ENCODE measurements around the gene SAMD13.

The SAMD13 gene

GRCh38 chr1:84289169-84289785 is 12.2 kb upstream of the SAMD13 start:
- H3K18ac ChIP-seq (ENCODE audit: low read length) = no peak overlapping the region
- H3K4me3 ChIP-seq (ENCODE audit: low read depth, low read length) = no peak overlapping the region
- no peak overlapping the region for H3K4ac ChIP-seq (ENCODE audit: low read depth, low read length)
- H3K79me1 ChIP-seq (ENCODE audit: low read length) = no peaks in the 10 kb centered on the region
- no peak for DNase-seq
- H2BK5ac ChIP-seq (ENCODE audit: low read depth, low read length, poor library complexity) = no peak overlapping the region
- H2AK5ac ChIP-seq (ENCODE audit: low read length) = no peak overlapping the region
- no peaks in the 10 kb centered on the region for H3K4me1 ChIP-seq (ENCODE audit: control insufficient read depth in 1 of 2, insufficient read depth in 2 of 2, low read length in 2 of 2)
- no peak overlapping the region for H2BK12ac ChIP-seq (ENCODE audit: low read length)
- no peak overlapping the region for H4K8ac ChIP-seq (ENCODE audit: low read depth, low read length)
- no CpG with 5 or more reads among the region's 2 CpGs for WGBS (ENCODE audit: extremely low coverage, insufficient coverage, insufficient read length)
- H4K91ac ChIP-seq (ENCODE audit: low read depth, low read length) = no peak overlapping the region
- no peak overlapping the region for H2AFZ ChIP-seq (ENCODE audit: insufficient read depth, low read length, poor library complexity)
- H3K23ac ChIP-seq (ENCODE audit: low read length) = no peak overlapping the region
- H3K9ac ChIP-seq (ENCODE audit: low read length) = no peak overlapping the region
- no peaks in the 10 kb centered on the region for H3K9me3 ChIP-seq (ENCODE audit: insufficient read depth, low read depth, low read length)
- H3K36me3 ChIP-seq (ENCODE audit: control insufficient read depth in 1 of 2, insufficient read depth in 2 of 2, low read length in 2 of 2) = no peaks in the 10 kb centered on the region
- no peak overlapping the region for H3K14ac ChIP-seq (ENCODE audit: low read length)
- no peak overlapping the region for H4K12ac ChIP-seq (ENCODE audit: low read depth, low read length)
- no peak overlapping the region for H3K27ac ChIP-seq (ENCODE audit: low read depth, low read length)
- no peaks in the 10 kb centered on the region for H3K27me3 ChIP-seq (ENCODE audit: insufficient read depth, low read length)
- no peaks in the 10 kb centered on the region for H3K79me2 ChIP-seq (ENCODE audit: control insufficient read depth, insufficient read depth, low read length, poor library complexity)
- no peak overlapping the region for H3K4me2 ChIP-seq (ENCODE audit: low read length)
- no peak overlapping the region for H2BK120ac ChIP-seq (ENCODE audit: insufficient read depth, low read length, poor library complexity)

GRCh38 chr1:84291882-84292655 is 9.4 kb upstream of the SAMD13 start:
- H2BK12ac ChIP-seq (ENCODE audit: low read length) = no peak overlapping the region
- H2AK5ac ChIP-seq (ENCODE audit: low read length) = no peak overlapping the region
- no CpG with 5 or more reads among the region's 5 CpGs for WGBS (ENCODE audit: extremely low coverage, insufficient coverage, insufficient read length)

GRCh38 chr1:84293766-84294165 is 7.7 kb upstream of the SAMD13 start:
- H2BK12ac ChIP-seq (ENCODE audit: low read length) = no peak overlapping the region
- H3K36me3 ChIP-seq (ENCODE audit: control insufficient read depth in 1 of 2, insufficient read depth in 2 of 2, low read length in 2 of 2) = no peaks in the 10 kb centered on the region
- WGBS (ENCODE audit: extremely low coverage, insufficient coverage, insufficient read length) = no CpG with 5 or more reads among the region's 2 CpGs
- H3K27me3 ChIP-seq (ENCODE audit: insufficient read depth, low read length) = no peaks in the 10 kb centered on the region
- H3K23ac ChIP-seq (ENCODE audit: low read length) = no peak overlapping the region
- H3K9me3 ChIP-seq (ENCODE audit: insufficient read depth, low read depth, low read length) = no peaks in the 10 kb centered on the region
- no peak overlapping the region for H4K8ac ChIP-seq (ENCODE audit: low read depth, low read length)
- no peak overlapping the region for H3K27ac ChIP-seq (ENCODE audit: low read depth, low read length)
- no peak overlapping the region for H2BK5ac ChIP-seq (ENCODE audit: low read depth, low read length, poor library complexity)
- H3K9ac ChIP-seq (ENCODE audit: low read length) = no peak overlapping the region
- DNase-seq = no peak
- H3K79me2 ChIP-seq (ENCODE audit: control insufficient read depth, insufficient read depth, low read length, poor library complexity) = peaks cover 4% of the 10 kb centered on the region
- no peak overlapping the region for H4K12ac ChIP-seq (ENCODE audit: low read depth, low read length)
- H4K91ac ChIP-seq (ENCODE audit: low read depth, low read length) = no peak overlapping the region
- no peak overlapping the region for H2AFZ ChIP-seq (ENCODE audit: insufficient read depth, low read length, poor library complexity)
- peaks cover 4% of the 10 kb centered on the region for H3K79me1 ChIP-seq (ENCODE audit: low read length)
- no peak overlapping the region for H3K18ac ChIP-seq (ENCODE audit: low read length)
- no peak overlapping the region for H3K4ac ChIP-seq (ENCODE audit: low read depth, low read length)
- H3K14ac ChIP-seq (ENCODE audit: low read length) = no peak overlapping the region
- H3K4me1 ChIP-seq (ENCODE audit: control insufficient read depth in 1 of 2, insufficient read depth in 2 of 2, low read length in 2 of 2) = no peaks in the 10 kb centered on the region
- no peak overlapping the region for H2BK120ac ChIP-seq (ENCODE audit: insufficient read depth, low read length, poor library complexity)
- no peak overlapping the region for H2AK5ac ChIP-seq (ENCODE audit: low read length)
- no peak overlapping the region for H3K4me3 ChIP-seq (ENCODE audit: low read depth, low read length)
- H3K4me2 ChIP-seq (ENCODE audit: low read length) = no peak overlapping the region

More at GRCh38 chr1:84291882-84292655, 9.4 kb upstream of the SAMD13 start:
- Histone ChIP-seq H3K23ac (ENCODE audit: low read length) (no peak overlapping the region), H3K27me3 (ENCODE audit: insufficient read depth, low read length) (no peaks in the 10 kb centered on the region), H4K8ac (ENCODE audit: low read depth, low read length) (no peak overlapping the region), H3K36me3 (ENCODE audit: control insufficient read depth in 1 of 2, insufficient read depth in 2 of 2, low read length in 2 of 2) (no peaks in the 10 kb centered on the region), H2BK120ac (ENCODE audit: insufficient read depth, low read length, poor library complexity) (no peak overlapping the region), H3K4ac (ENCODE audit: low read depth, low read length) (no peak overlapping the region), H3K18ac (ENCODE audit: low read length) (no peak overlapping the region), H3K4me1 (ENCODE audit: control insufficient read depth in 1 of 2, insufficient read depth in 2 of 2, low read length in 2 of 2) (no peaks in the 10 kb centered on the region), H3K9ac (ENCODE audit: low read length) (no peak overlapping the region), H3K4me3 (ENCODE audit: low read depth, low read length) (no peak overlapping the region), H3K4me2 (ENCODE audit: low read length) (no peak overlapping the region), H3K14ac (ENCODE audit: low read length) (no peak overlapping the region), H4K12ac (ENCODE audit: low read depth, low read length) (no peak overlapping the region), H4K91ac (ENCODE audit: low read depth, low read length) (no peak overlapping the region), H3K79me1 (ENCODE audit: low read length) (no peaks in the 10 kb centered on the region), H3K9me3 (ENCODE audit: insufficient read depth, low read depth, low read length) (no peaks in the 10 kb centered on the region), H3K79me2 (ENCODE audit: control insufficient read depth, insufficient read depth, low read length, poor library complexity) (no peaks in the 10 kb centered on the region), H3K27ac (ENCODE audit: low read depth, low read length) (no peak overlapping the region), H2AFZ (ENCODE audit: insufficient read depth, low read length, poor library complexity) (no peak overlapping the region), H2BK5ac (ENCODE audit: low read depth, low read length, poor library complexity) (no peak overlapping the region)
- DNase-seq = no peak

- H3K4ac ChIP-seq (ENCODE audit: low read depth, low read length) = no peak overlapping the region
- H4K12ac ChIP-seq (ENCODE audit: low read depth, low read length) = no peak overlapping the region
- no peaks in the 10 kb centered on the region for H3K9me3 ChIP-seq (ENCODE audit: insufficient read depth, low read depth, low read length)
- peaks cover 10% of the 10 kb centered on the region for H3K79me1 ChIP-seq (ENCODE audit: low read length)
- H2BK120ac ChIP-seq (ENCODE audit: insufficient read depth, low read length, poor library complexity) = no peak overlapping the region
- no peak overlapping the region for H2AFZ ChIP-seq (ENCODE audit: insufficient read depth, low read length, poor library complexity)
- peak in 1 of 2 donors; percentile 22 for DNase-seq
- H3K4me2 ChIP-seq (ENCODE audit: low read length) = no peak overlapping the region
- peaks cover 3% of the 10 kb centered on the region in 2 experiments for H3K4me1 ChIP-seq (ENCODE audit: control insufficient read depth in 1 of 2, insufficient read depth in 2 of 2, low read length in 2 of 2)
- no peaks in the 10 kb centered on the region for H3K27me3 ChIP-seq (ENCODE audit: insufficient read depth, low read length)
- no peak overlapping the region for H3K23ac ChIP-seq (ENCODE audit: low read length)
- no peak overlapping the region for H3K27ac ChIP-seq (ENCODE audit: low read depth, low read length)
- no peak overlapping the region for H4K8ac ChIP-seq (ENCODE audit: low read depth, low read length)
- H3K79me2 ChIP-seq (ENCODE audit: control insufficient read depth, insufficient read depth, low read length, poor library complexity) = peaks cover 8% of the 10 kb centered on the region
- H3K14ac ChIP-seq (ENCODE audit: low read length) = no peak overlapping the region
- H4K91ac ChIP-seq (ENCODE audit: low read depth, low read length) = no peak overlapping the region
- no peak overlapping the region for H2BK5ac ChIP-seq (ENCODE audit: low read depth, low read length, poor library complexity)
- H3K36me3 ChIP-seq (ENCODE audit: control insufficient read depth in 1 of 2, insufficient read depth in 2 of 2, low read length in 2 of 2) = no peaks in the 10 kb centered on the region
- no peak overlapping the region for H3K4me3 ChIP-seq (ENCODE audit: low read depth, low read length)
- H3K9ac ChIP-seq (ENCODE audit: low read length) = no peak overlapping the region
- no peak overlapping the region for H2BK12ac ChIP-seq (ENCODE audit: low read length)
- WGBS (ENCODE audit: extremely low coverage, insufficient coverage, insufficient read length) = no CpG with 5 or more reads among the region's 3 CpGs
- H2AK5ac ChIP-seq (ENCODE audit: low read length) = no peak overlapping the region
- H3K18ac ChIP-seq (ENCODE audit: low read length) = no peak overlapping the region
These were observed 6.8 kb upstream of the SAMD13 start for GRCh38 chr1:84294751-84295150.
